Measurements from ENCODE around the gene UNK. TPM values are rescaled to one million over a fixed set of nuclear protein-coding genes. Genes with fewer than 3 reads are reported as not detected.

The UNK gene
- total and polyA plus RNA-seq, 11 donors: 11.3 to 27.5 (median 16.3) TPM

DNA sequence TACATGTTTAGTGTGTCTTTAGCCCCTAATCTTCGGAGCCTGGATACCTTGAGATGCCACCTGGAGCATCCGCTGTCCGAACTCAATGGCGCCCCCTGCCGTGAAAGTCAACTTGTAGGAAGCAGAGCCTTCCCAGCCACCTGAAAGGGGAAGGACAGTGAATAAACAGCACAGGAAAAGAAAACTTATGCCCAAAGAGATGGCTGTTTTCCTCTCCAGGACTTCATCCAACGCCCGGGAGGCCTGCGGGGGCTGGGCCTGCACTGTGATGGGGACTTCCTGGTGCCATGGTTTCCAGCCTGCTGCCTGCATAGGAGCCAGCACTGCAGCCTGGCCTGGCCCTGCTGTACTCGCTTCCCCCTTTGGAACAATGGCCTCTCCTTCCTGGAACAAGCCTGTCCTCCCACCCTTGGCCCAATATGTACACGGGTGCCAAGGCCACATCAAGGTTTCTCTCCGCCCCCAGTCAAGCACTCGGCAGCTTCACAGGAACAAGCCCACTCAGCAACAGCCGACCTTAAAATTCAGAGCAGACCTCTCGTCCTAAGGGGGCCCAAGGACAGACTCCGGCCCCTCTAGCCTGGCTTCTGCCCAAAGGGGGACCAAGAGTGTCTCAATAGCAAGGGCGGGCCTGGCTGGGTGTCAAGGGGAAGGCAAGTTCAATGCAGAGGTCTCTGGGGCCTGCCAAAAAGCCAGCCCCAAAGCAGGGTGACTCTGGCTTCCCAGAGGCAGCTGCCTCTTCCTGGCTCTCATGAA is 64.1 kb downstream of the UNK start:
- H3K9me3 ChIP-seq: no peaks in the 10 kb centered on the region
- H3K4me1 ChIP-seq: peaks cover 36 to 100% (median 89%) of the 10 kb centered on the region in 12 donors
- peaks cover 3 to 77% (median 73%) of the 10 kb centered on the region in 9 donors for H3K36me3 ChIP-seq
- H3K27ac ChIP-seq: peak overlapping the region; percentile 3 to 99 (median 87)
- TF ChIP-seq, protein P1, sequence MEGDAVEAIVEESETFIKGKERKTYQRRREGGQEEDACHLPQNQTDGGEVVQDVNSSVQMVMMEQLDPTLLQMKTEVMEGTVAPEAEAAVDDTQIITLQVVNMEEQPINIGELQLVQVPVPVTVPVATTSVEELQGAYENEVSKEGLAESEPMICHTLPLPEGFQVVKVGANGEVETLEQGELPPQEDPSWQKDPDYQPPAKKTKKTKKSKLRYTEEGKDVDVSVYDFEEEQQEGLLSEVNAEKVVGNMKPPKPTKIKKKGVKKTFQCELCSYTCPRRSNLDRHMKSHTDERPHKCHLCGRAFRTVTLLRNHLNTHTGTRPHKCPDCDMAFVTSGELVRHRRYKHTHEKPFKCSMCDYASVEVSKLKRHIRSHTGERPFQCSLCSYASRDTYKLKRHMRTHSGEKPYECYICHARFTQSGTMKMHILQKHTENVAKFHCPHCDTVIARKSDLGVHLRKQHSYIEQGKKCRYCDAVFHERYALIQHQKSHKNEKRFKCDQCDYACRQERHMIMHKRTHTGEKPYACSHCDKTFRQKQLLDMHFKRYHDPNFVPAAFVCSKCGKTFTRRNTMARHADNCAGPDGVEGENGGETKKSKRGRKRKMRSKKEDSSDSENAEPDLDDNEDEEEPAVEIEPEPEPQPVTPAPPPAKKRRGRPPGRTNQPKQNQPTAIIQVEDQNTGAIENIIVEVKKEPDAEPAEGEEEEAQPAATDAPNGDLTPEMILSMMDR (IDR thresholded peaks at IDR 0.05): peak; percentile 46 to 76 (median 62)
- no peak for TF ChIP-seq POLR2A (IDR thresholded peaks at IDR 0.05)
- ATAC-seq (peak; percentile 18 to 67 (median 38)), DNase-seq (peak; percentile 76 to 86 (median 80))
- peak overlapping the region in 1 of 12 donors; percentile 8 for H3K4me3 ChIP-seq
- 37 to 50% (median 43%) methylated on average over 16 of the region's 16 CpGs for WGBS, 4 donors
- intact Hi-C loops (cut with DNase I): loop anchor here in 4 of 10 donors (2.0 to 10.0 kb wide), 3 partner anchors 46 to 71 kb away; partner anchors contain the start of gene TRIM65 (in 1 of the 4)
- no peaks in the 10 kb centered on the region for H3K27me3 ChIP-seq

DNA sequence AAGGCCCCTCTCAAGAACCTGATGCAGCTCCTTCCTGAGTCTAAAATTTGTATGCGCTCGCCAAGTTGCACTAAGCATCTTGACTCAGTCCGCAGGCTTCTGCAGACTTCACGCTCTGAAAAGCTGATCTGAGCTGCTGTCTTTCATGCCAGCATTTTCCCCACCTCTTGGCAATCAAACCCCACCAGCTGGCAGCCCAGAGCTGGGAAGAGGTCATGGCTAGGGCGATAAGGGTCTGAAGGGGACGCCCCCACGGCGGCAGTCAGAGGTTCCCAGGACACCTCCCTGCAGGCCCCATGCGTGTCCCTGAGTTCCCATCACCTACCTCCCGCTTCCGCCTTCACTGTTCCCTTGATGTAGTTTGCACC is 64.7 kb downstream of the UNK start:
- Histone ChIP-seq H3K4me3 (no peak overlapping the region), H3K27ac (peak overlapping the region in 11 of 12 donors; percentile 74 to 99 (median 86)), H3K9me3 (no peaks in the 10 kb centered on the region), H3K36me3 (peaks cover 3 to 77% (median 73%) of the 10 kb centered on the region in 9 donors), H3K4me1 (peaks cover 36 to 100% (median 91%) of the 10 kb centered on the region in 12 donors), H3K27me3 (no peaks in the 10 kb centered on the region)
- WGBS, 4 donors: 61 to 74% (median 63%) methylated on average over 9 to 11 of the region's 11 CpGs
- intact Hi-C loops (cut with DNase I): loop anchor here in 4 of 10 donors (2.0 to 10.0 kb wide), 3 partner anchors 46 to 72 kb away; partner anchors contain the start of gene TRIM65 (in 1 of the 4)
- ATAC-seq (no peak), DNase-seq (no peak)
- TF ChIP-seq, protein P1 (IDR thresholded peaks at IDR 0.05): no peak
- TF ChIP-seq POLR2A (IDR thresholded peaks at IDR 0.05): no peak

GRCh38 chr17:75849724-75850123 is 65.1 kb downstream of the UNK start:
- WGBS, 4 donors: 58 to 68% (median 65%) methylated on average over 9 of the region's 9 CpGs
- H3K4me1 ChIP-seq: peaks cover 32 to 100% (median 90%) of the 10 kb centered on the region in 12 donors

More at GRCh38 chr17:75849724-75850123, 65.1 kb downstream of the UNK start:
- Histone ChIP-seq H3K36me3 (peaks cover 3 to 77% (median 73%) of the 10 kb centered on the region in 9 donors), H3K4me3 (no peak overlapping the region), H3K27ac (peak overlapping the region in 11 of 12 donors; percentile 74 to 99 (median 86)), H3K9me3 (no peaks in the 10 kb centered on the region), H3K27me3 (no peaks in the 10 kb centered on the region)
- TF ChIP-seq, protein P1 (IDR thresholded peaks at IDR 0.05): no peak
- no peak for TF ChIP-seq POLR2A (IDR thresholded peaks at IDR 0.05)
- DNase-seq (no peak), ATAC-seq (no peak)
- intact Hi-C loops (cut with DNase I): loop anchor here in 5 of 10 donors (2.0 to 10.0 kb wide), 3 partner anchors 45 to 72 kb away; partner anchors contain the start of gene TRIM65 (in 1 of the 5)

Data from heart left ventricle (tissue), 16 donors.